ENCODE measurements around the gene SH2D1A. TPM values are rescaled to one million over a fixed set of nuclear protein-coding genes. Genes with fewer than 3 reads are reported as not detected.
"Not testable (repeated sequence)": the region's sequence is repeated elsewhere in the genome, so short reads cannot be mapped to it uniquely, and the experiment has no call there.

Gene SH2D1A
- 0.19 TPM for total RNA-seq
- long read RNA-seq: 0 reads

DNA sequence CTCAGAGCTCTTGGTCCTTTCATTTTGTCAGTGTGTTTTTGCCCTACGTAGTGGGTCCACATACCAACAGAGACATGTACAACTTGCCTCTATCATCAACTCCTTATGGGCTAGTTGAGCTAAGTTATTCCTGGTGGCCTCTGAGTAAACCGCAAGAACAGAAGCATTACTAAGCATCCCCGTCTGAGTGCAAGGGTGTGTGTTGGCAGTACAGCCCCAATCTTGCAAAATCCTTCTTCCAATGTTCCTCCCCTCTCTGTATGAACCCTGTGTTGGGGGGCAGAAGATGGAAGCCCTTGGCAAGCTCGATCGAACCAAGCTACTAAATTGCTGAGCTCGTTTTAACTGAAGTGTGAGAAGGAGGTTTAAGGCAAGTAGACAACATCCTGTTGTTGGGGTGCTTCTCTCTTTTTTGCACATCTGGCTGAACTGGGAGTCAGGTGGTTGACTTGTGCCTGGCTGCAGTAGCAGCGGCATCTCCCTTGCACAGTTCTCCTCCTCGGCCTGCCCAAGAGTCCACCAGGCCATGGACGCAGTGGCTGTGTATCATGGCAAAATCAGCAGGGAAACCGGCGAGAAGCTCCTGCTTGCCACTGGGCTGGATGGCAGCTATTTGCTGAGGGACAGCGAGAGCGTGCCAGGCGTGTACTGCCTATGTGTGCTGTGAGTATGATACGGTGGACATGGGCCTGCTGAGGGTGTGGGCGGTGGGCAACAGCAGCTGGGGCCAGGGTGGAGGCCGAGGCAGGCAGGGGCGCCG, at the start of gene SH2D1A:
SH2D1A (plus strand) TSS at position 447 of the 760 bp plus-strand sequence; CDS start at position 527, 80 bp downstream.
- intact Hi-C loops (cut with DNase I): no loop called here
- no peak for DNase-seq (ENCODE audit: low spot score)

DNA sequence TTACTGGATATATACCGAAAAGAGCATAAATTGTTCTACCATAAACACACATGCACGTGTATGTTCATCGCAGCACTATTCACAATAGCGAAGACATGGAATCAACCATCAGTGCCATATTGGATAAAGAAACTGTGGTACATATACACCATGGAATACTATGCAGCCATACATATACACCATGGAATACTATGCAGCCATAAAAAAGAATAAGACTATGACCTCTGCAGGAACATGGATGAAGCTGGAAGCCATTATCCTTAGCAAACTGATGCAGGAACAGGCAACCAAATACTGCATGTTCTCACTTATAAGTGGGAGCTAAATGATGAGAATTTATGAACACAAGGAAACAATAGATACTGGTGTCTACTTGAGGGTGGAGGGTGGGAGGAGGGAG, 47.0 kb upstream of the SH2D1A start:
- DNase-seq (ENCODE audit: low spot score); intact Hi-C loops (cut with DNase I): not testable (repeated sequence)

DNA sequence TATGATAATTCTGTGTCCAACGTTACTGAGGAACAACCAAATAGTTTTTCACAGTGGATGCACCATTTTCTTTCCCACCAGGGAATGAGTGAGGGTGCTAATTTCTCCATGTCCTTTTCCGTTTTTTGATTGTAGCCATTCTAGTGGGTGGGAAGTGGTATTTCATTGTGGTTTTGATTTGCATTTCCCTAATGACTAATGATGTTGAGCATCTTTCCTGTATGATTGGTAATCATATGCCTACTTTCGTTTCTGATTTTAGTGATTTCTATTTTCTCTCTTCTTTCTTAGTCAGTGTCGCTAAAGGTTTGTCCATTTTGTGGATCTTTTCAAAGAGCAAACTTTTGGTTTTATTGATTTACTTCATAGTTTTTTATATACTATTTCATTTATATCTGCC, 46.0 kb upstream of the SH2D1A start:
- intact Hi-C loops (cut with DNase I): no loop called here
- DNase-seq (ENCODE audit: low spot score): no peak

DNA sequence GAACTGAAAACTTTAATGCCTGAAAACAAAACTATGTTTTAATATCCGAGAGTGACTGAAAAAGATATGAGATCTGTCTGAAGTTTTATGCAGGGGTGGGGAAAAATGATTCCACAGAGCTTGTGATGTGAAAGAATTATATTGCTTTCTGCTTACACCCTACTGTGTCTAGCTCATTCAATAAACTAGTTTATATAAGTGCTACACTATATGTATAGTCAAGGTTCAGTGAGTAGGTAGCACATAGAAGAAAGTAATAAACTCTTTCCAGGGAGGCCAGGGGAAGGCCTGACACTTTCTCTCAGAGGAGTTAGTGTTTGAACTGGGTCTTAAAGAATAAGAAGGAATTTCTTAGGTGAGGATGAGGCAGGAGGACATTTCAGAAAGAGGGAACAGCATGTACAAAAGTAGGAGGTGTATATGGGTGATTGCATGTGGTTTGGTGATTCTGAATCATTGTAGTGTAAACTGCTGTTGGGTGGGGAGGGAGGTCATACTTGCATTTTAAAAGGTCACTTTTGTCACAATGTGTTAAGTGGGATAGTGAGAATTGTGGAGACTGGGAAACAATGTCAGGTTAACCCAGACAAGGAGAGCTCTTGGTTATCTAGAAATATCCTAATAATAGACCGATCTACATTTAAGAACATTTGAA, 39.0 kb upstream of the SH2D1A start:
- intact Hi-C loops (cut with DNase I): no loop called here
- DNase-seq (ENCODE audit: low spot score): no peak

DNA sequence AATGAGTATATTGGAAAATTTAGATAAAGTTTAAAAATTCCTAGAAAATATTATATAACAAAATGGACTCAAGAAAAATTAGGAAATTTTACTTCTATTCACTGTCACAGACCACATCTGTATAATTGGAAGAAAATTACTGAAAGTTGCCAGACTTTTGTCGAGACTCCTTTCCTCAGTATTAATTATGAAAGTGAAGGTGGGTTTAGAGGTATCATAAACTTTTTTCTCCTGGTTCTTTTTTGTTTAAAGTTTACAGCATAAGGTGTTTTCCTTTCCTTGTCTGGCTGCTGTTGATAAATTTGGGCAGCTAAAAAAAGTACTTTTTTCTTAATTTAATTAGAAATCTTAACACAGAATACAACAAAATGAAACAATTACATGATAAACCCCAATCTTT, 20.6 kb upstream of the SH2D1A start:
- intact Hi-C loops (cut with DNase I): no loop called here
- no peak for DNase-seq (ENCODE audit: low spot score)

DNA sequence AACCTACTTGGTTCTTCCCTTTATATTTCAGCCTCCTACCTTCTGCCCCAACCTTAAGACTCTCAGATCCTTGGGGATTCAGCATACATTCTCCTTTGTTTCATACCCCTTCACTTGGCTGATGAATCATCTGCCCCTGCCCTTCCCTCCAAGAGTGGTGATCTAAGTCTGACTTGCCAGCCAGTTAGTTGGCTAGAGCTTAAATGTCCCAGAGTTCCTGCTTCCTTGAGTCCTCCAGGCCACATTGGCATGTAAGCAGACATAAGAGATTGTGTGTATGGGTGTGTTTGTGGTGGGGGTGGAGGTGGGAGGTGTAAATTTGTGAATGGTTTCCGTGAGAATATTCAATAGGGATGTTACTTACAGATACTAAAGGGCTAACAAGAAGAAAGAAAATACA, 17.6 kb upstream of the SH2D1A start:
- intact Hi-C loops (cut with DNase I): no loop called here
- DNase-seq (ENCODE audit: low spot score): no peak

DNA sequence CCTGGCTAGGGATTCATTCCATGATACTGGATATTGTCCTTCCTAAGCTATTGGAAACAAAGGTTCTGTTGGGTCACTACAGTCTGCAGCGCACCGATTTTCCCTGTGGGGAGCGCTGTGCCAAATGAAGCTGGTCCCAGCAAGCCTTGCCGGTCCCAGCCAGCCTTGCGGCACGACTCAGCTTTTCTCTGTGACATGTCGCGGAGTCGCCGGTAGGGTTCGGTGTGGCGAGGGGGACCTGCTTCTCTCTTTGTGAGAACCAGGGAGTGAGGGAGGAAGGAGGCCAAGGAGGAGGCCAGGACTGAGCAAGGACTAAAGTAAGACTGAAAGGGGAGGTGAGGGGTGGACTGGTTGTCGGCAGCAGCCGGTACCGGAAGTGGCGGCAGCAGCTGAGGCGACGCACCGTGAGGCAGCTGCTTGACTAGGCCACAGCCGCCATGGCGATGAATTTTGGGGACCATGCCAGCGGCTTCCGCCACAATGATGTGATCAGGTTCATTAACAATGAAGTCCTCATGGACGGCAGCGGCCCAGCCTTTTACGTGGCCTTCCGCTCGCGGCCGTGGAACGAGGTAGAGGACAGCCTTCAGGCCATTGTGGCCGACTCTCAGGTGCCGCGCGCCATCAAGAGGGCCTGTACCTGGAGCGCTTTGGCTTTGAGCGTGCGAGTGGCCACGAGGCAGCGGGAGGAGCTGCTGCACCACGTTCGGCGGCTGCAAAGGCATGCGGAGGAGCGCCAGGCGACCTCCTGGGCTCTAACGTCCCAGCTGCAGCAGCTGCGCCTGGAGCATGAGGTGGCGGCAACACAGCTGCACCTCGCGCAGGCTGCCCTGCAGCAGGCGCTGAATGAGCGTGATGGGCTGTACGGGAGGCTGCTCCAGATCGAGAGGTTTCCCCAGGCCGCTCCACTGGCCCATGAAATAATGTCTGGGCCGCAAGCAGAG, 13.6 kb upstream of the SH2D1A start, which contains the start of gene TEX13D:
TEX13D (plus strand) TSS at position 180 of the 944 bp plus-strand sequence; CDS start at position 438, 258 bp downstream.
- no peak for DNase-seq (ENCODE audit: low spot score)

DNA sequence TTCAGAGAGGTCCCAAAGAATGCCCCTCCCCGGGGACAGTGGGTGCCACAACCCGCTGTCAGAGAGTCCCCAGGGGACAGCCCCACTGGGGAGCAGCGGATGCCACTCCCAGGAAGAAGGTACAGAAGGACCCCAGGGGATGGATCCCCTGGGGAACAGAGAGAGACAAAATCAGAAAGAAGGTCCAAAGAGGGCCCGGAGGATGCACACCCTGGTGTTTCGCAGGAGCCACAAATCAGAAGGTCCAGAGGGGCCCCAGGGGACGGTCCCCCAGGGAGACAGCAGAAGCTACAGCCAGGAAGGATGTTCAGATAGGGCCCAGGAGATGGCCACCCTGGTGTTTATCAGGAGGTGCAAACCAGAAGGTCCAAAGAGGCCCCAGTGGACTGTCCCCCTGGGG, 12.5 kb upstream of the SH2D1A start:
- DNase-seq (ENCODE audit: low spot score): no peak
- intact Hi-C loops (cut with DNase I): no loop called here

More for the DNA sequence above, 13.6 kb upstream of the SH2D1A start, which contains the start of gene TEX13D:
- intact Hi-C loops (cut with DNase I): no loop called here

DNA sequence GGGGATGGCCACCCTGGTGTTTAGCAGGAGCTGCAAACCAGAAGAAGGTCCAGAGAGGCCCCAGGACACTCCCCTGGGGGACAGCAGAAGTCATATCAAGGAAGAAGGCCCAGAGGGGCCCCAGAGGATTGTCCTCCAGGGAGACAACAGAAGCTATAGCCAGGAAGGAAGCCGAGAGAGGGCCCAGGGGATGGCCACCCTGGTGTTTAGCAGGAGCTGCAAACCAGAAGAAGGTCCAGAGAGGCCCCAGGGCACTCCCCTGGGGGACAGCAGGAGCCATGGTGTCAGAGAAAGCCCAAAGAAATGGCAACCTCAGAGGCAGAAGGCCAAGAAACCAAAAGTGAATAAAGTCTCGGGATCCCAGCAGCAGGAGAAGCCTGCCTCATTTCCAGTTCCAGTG, 11.8 kb upstream of the SH2D1A start:
- intact Hi-C loops (cut with DNase I); DNase-seq (ENCODE audit: low spot score): not testable (repeated sequence)

DNA sequence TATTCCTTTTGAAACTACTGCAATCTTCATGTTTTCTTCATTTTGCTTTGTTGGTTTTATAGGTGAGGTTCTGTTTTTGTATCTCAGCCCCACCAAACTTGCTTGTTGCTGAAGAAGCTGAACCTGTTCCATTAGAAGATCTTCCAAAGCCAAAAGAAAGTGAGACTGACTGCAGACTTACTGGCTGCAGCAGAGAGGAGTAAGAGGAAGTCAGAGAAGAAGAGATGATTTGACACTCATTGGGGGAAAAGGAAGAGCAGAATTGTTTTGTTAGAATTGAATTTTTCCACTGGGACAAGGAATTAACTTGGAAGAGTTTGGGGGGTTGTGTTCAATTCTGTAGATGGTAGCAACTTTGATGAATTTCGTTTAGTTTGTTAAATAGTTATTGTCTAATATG, 10.8 kb upstream of the SH2D1A start:
- DNase-seq (ENCODE audit: low spot score): no peak
- intact Hi-C loops (cut with DNase I): no loop called here

DNA sequence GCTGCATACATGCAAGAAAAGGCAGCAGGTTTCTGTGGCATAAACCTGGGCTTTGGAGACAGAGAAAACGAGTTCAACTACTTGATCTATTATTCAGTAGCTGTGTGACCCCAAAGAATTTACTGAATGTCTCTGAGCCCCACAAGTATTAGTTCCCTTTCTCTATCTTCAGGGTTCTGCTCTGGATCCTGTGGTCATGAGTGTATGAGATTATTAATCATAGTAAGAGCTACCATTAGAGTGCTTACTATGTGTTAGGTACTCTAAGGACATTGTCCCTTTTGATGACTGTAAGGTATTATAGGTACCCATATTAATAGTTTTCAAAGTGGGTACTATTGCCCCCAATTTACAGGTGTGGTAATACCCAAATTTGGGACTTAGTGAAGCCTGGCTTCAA, 8.4 kb upstream of the SH2D1A start:
- DNase-seq (ENCODE audit: low spot score): no peak
- intact Hi-C loops (cut with DNase I): no loop called here

DNA sequence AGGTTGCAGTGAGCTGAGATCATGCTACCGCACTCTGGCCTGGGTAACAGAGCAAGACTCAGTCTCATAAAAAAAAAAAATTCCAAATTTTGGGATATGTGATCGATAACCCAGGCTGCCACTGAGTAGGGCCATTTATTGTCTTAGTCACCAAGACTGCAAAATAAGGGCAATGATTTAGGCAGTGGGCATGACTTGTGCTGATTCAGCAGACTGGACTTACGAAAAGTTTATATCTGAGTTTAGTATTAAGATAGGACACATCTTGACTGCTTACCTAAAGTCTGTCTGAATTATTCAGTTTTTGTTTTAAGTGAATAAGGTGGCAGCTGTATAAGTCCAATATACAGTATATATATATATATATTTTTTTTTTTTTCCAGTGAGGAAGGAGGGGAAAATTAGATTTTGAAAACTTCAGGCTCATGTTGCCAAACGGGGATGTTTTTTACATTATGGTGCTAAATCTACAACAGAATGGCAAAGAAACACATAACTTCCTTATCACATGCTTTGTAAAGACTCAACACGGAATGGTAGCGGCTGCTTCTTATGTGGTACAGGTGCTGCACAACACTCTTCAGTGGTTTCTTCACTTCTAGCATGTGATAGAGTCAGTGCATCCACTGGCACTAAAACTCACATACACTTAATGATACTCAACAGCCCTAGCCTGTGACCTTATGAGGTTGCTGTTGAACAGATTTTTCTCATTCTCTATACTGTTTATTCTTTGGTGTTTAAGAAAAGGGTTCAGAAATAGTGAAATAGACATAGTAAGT, 7.4 kb upstream of the SH2D1A start:
- intact Hi-C loops (cut with DNase I): no loop called here
- no peak for DNase-seq (ENCODE audit: low spot score)

DNA sequence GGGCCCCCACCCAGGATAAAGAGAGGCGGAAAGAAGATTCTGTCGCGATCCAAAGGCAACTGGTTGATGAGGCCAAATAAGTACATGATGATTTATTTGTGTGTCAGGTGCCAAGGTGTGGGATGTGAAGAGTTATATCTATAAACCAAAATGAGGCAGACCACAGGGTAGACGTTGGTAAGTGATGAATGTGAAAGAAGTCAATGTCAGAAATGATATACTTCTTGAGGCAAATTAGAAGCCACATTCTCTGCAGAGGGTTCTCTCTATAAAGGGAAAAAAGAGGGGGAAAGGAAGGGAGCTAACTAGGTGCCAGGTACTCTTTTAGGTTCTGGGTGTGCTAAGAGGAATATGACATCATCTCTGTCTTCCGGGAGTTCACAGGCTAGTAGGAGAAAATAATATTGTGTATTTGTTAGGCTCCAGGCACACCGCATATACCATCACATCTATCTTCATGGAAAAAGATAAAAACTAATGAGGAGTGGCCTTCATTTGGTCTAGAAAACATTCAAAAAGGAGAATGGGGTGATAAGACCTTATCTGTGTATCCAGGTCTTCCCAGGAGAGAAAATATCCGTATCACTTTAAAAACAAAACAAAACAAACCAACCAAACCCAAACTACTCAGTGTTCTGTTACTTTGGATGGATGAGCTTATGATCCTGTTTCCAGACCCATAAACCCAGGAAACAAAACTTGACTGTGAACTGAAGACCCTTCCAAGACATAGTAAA, 4.8 kb upstream of the SH2D1A start:
- intact Hi-C loops (cut with DNase I): no loop called here
- DNase-seq (ENCODE audit: low spot score): no peak

DNA sequence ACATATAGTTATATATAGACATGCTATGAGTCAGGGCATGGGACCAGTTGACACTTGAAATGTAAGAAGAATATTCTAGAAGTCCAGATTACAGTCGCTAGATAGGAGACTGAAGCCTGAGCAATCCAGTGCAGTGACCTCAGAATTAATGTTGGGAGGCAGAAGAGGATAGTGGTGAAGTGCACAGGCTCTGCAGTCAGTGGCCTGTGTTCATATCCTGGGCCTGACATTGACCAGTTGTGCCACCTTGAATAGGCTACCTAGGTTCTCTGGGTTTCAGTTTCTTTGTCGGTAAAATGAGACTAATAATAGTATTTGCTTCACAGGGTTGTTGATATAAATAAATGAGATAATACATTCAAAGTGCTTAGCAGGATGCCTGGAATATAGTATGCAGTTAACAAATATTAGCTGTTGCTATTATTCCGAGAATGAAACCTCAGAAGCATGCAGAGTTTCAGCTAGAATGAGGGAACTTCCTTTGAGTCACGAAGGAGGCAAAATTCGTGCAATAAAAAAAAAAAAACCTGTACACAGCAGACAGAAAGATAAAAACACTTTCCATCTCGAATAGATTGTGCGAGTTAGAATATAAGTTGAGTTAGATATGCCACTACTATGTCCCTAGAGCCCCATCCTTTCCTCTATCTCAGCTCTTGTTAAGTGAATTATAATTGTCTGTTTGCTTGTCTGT, 4.0 kb upstream of the SH2D1A start:
- intact Hi-C loops (cut with DNase I): no loop called here

DNA sequence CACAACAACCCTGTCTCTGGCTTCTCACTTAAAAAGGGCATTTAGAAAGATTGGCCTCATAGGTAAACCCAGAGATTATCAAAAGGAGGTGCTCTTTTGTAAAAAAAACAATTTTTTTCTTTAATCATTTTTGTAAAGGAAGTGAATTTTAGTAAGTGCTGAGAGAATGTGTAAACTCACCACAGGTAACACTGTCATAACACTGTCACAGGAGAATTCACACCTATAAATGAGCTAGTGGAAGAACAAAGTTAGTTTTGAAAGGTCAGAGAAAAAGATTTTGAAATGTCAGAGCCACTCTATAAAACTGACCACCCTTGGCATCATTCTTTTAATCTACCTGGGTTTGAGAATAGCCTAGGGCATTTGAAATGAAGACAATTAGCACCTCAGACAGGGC, 3.3 kb upstream of the SH2D1A start:
- intact Hi-C loops (cut with DNase I): no loop called here
- DNase-seq (ENCODE audit: low spot score): no peak

More for the DNA sequence above, 4.0 kb upstream of the SH2D1A start:
- DNase-seq (ENCODE audit: low spot score): no peak

DNA sequence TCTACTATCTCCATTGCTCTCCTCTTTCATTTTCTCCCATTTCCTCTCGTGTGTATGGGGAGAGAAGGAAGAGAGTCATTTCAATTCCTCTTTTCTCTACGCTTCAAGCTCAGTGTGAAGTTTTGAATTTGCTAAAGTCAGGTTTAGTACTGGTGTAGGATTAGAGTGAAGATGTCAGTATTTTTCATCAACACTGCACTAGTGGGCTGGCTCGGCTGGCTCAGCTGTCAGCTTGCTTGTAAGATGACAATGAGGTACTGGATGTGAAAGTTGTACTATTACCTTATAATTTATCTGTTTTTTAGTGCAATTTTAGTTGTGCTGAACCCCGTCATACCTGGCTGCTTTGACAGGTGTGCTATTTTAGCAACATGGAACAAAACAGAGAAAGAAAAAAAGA, 2.1 kb upstream of the SH2D1A start:
- DNase-seq (ENCODE audit: low spot score): no peak
- intact Hi-C loops (cut with DNase I): no loop called here

DNA sequence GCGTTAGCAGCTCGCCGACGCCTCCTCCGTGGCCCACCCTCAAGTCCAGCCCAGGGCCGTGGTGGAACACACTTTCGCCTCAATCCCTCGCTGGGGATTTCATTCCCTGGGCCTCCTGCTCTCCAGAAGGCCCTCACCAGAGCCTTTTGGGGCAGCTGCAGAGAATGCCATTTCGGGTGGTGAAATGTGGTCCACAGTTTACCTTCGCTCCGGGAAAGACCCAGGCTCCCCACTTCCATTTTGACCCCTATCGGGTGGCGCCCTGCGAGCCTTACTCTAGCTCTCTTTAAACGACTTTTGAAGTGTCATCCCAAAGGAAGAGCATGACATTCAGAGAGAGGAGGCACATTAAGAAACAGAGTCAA, 496 bp downstream of the SH2D1A start:
- intact Hi-C loops (cut with DNase I): no loop called here
- DNase-seq (ENCODE audit: low spot score): no peak

DNA sequence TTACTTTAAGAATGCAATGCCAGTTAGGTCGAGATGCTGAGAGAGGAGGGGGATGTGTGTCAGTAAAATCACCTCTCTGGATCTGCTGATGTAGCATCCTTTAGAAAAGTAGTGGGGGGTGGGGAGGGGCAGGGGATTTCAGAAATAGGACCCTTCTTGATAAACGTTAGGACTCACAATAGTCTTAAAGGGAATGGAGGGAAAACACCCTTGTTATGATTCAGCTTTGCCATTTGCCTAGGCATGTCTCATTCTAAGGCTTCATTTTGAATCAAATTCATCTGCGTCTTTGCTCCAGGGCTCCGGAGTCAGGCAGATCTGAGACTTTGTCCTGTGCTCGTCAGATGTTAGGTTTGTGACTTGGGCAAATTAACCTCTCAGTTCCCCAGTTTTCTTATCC, 879 bp downstream of the SH2D1A start:
- intact Hi-C loops (cut with DNase I): no loop called here
- DNase-seq (ENCODE audit: low spot score): no peak
